GM15510 (cell line): ENCODE results near the gene JUND.
A peak's percentile ranks its signal among the peaks of the same experiment; 100 is the strongest.

Source experiments
- POLR2A ChIP-seq: IDR thresholded peaks from 3 replicates; pipeline ENCODE4 v1.6.1; 2011; ENCODE audit warnings: borderline replicate concordance; ENCODE audit not compliant: insufficient read length; ENCODE audit errors: extremely low read depth

JUND gene

GRCh38 chr19:18281082-18282020 is at the start of gene JUND:
JUND (minus strand) TSS chr19:18281622; CDS start chr19:18281484, 138 bp downstream.
- peak; percentile 99 for TF ChIP-seq POLR2A

- no peak for TF ChIP-seq POLR2A
Observed at GRCh38 chr19:18330868-18331267, 49.4 kb upstream of the JUND start.

- TF ChIP-seq POLR2A = no peak
Observed at GRCh38 chr19:18329035-18329376, 47.6 kb upstream of the JUND start.

DNA sequence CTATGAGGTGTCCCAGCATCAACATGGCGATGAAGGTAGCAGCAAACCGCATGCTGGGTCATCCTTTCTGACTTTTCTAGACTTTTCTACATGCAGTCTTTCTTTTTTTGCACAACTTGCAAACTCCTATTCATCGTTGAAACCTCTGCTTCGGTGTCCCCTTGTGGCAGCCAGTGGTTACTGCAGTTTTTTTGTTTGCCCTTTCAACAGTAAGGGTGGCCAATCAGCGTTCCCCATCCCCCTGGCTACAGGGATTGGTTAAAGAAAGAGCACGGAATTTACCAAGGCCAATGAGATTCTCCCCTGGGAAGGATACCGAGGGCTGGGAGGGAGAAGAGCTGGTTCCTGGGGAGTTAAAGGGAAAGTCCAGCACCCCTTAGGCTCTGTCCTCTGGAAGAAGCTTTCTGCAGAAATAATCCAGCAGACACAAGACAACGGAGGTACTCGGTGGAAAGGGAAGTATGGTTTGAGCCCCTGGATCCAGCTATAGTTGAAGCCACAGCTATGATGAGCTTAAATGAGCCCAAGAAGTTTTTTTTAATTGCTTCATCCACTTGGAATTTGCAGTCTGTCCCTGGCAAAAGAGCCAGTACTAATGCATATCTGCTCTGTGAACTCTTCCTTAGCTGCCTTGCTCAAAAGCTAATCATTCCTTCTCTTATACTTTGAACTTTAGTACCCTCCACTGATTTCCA is 47.1 kb upstream of the JUND start:
- no peak for TF ChIP-seq POLR2A

DNA sequence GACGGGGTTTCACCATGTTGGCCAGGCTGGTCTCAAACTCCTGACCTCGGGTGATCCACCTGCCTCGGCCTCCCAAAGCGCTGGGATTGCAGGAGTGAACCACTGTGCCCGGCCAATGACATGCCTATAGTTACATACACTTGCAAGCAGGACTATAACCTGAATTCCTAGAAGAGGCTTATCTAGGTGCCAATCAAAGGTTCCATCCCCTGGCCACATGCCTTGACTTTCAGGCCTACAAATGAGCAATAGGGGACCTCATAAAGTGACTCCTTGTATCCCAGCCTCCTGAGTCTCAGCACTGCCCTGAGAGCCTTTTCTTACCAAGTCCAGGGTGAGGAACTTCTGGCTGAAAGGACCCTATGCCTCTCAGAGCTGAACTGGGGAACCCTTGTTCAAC is 45.4 kb upstream of the JUND start:
- TF ChIP-seq POLR2A = no peak

GRCh38 chr19:18322759-18323460 is 41.5 kb upstream of the JUND start, which contains the start of gene LSM4:
LSM4 (minus strand) TSS chr19:18323076; CDS start chr19:18323020, 56 bp downstream.
- TF ChIP-seq POLR2A = peak; percentile 90

GRCh38 chr19:18322318-18322758 is 40.9 kb upstream of the JUND start:
- TF ChIP-seq POLR2A = no peak

- TF ChIP-seq POLR2A = no peak
Observed at GRCh38 chr19:18321734-18322102, 40.3 kb upstream of the JUND start.

DNA sequence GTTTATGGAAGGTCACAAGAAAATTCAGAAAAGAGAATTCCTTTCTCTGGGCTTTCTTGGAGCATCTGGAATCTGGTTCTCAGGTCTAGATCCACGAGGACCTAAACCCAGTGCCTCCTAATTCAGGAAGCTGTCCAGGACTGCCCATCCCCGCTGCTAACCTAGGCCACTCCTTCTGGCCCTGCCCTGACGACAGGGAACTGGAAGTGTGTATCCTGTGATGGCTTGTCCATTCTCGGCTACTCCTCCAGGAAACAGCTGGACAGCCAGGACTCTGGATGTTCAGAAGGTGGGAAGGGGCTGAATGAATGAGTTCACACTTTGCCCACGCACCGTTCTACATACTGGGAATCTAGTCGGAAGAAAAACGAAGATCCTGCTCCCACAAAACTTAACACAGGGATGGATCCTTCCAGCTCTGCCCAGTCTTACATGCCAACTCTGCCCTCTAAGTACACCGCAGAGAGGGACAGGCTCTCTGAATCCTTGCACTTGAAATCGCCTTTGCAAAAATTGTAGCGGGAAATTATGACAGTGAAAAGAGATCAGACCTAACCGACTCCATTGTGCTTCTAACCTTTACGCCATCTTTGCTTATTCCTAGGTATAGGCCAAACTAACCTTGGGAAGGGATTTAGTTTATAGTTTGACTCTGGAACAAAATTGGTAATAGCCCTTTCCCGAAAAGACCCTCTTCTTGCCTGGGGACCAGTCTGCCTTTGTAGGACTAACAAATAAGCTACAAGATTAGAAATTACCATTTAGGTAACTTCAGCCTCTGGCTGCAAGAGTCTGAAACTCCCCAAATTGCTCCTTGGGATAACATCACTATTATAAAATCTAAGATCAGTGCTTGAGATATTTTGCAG is 39.7 kb upstream of the JUND start:
- TF ChIP-seq POLR2A = no peak

DNA sequence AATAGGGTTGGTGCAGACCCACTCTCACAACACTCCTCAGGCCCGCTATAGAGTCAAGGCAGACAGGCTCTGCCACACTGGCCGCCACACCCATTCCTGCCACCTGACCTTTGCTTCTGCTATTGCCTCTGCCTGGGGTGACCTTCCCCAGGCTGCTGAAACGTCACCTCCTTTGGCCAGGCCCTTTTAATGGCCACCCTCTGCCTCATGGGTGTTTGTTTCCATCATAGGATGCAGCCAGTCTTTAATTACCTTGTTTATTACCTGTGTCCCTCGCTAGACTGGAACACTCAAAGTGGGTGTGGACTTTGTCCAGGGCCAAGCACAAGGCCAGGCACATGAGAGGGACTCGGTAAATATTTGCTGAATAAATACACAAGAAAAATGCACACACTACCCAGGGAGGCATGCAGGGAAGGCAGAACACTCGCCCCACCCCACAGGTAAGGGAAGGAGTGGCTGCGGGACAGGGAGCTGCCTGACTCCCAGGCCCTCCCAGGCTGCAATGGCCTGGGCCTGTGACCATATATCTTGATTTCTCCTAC is 38.2 kb upstream of the JUND start:
- TF ChIP-seq POLR2A = no peak

GRCh38 chr19:18317961-18318800 is 36.8 kb upstream of the JUND start:
- TF ChIP-seq POLR2A = no peak

DNA sequence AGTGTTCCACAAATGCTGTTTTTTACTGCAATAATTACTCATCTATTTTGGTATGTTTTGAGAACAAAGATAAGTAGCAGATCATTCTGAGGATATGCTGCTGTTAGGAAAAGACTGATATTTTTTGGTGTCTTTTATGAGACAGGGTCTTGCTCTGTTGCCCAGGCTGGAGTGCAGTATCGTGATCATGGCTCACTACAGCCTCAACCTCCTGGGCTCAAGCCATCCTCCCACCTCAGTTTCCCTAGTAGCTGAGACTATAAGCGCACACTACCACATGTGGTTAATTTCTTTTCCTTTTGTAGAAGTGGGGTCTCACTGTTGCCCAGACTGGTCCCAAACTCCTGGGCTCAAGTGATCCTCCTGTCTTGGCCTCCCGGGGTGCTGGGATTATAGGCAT is 32.0 kb upstream of the JUND start:
- TF ChIP-seq POLR2A = no peak

- TF ChIP-seq POLR2A = no peak
Observed at GRCh38 chr19:18312092-18312534, 30.7 kb upstream of the JUND start.
